HFF-Myc (cell line): Measurements from ENCODE around the gene C1QTNF6.

Source experiments
- DNase-seq: peaks from one replicate; pipeline ENCODE4 v3.0.0-alpha.2; 2011; ENCODE audit warnings: low read depth; ENCODE audit errors: extremely low read depth
- H3K4me3 ChIP-seq: replicated peaks from 2 replicates; pipeline ENCODE4 v1.5.1; 2011; ENCODE audit warnings: low read depth, mild to moderate bottlenecking, control low read depth, low read length
- CTCF ChIP-seq: IDR thresholded peaks from 2 replicates; pipeline ENCODE4 v1.5.1; 2012; ENCODE audit warnings: mild to moderate bottlenecking, low read depth, low read length, control low read depth; ENCODE audit errors: missing control alignments

The C1QTNF6 gene

GRCh38 chr22:37226514-37226913 is 38.5 kb upstream of the C1QTNF6 start:
- DNase-seq, result no peak
- TF ChIP-seq CTCF, result no peak
- H3K4me3 ChIP-seq, result no peak overlapping the region

GRCh38 chr22:37226087-37226486 is 38.0 kb upstream of the C1QTNF6 start:
- TF ChIP-seq CTCF, result no peak
- no peak for DNase-seq
- H3K4me3 ChIP-seq, result no peak overlapping the region

GRCh38 chr22:37225481-37225880 is 37.4 kb upstream of the C1QTNF6 start:
- TF ChIP-seq CTCF, result peak; percentile 20
- DNase-seq, result no peak
- H3K4me3 ChIP-seq, result no peak overlapping the region

GRCh38 chr22:37224757-37225420 is 36.8 kb upstream of the C1QTNF6 start:
- DNase-seq, result no peak
- no peak overlapping the region for H3K4me3 ChIP-seq
- no peak for TF ChIP-seq CTCF

GRCh38 chr22:37223965-37224551 is 36.0 kb upstream of the C1QTNF6 start:
- H3K4me3 ChIP-seq, result no peak overlapping the region
- TF ChIP-seq CTCF, result no peak
- no peak for DNase-seq

GRCh38 chr22:37222440-37222971 is 34.5 kb upstream of the C1QTNF6 start:
- TF ChIP-seq CTCF, result no peak
- DNase-seq, result no peak
- no peak overlapping the region for H3K4me3 ChIP-seq
